Measurements from ENCODE around the gene NEDD9.

NEDD9 gene

DNA sequence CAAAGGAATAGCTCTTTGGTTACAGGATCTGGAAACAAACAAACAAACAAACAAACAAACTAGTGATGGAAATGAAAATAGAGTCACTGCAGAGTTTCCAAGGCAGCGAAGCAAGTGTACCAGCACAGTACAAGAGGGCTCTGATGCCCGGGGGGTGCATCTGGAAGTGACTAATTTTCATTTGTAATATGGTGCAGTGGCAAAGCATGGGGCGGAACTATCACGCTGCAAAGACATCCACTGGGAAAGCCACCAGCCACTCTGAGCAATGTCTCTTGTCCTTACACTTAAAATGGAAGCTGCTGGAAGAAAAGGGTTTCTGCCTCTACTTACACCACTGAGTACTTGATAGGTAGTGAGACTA lies 44.4 kb upstream of the NEDD9 start:
- TF ChIP-seq, protein P1, sequence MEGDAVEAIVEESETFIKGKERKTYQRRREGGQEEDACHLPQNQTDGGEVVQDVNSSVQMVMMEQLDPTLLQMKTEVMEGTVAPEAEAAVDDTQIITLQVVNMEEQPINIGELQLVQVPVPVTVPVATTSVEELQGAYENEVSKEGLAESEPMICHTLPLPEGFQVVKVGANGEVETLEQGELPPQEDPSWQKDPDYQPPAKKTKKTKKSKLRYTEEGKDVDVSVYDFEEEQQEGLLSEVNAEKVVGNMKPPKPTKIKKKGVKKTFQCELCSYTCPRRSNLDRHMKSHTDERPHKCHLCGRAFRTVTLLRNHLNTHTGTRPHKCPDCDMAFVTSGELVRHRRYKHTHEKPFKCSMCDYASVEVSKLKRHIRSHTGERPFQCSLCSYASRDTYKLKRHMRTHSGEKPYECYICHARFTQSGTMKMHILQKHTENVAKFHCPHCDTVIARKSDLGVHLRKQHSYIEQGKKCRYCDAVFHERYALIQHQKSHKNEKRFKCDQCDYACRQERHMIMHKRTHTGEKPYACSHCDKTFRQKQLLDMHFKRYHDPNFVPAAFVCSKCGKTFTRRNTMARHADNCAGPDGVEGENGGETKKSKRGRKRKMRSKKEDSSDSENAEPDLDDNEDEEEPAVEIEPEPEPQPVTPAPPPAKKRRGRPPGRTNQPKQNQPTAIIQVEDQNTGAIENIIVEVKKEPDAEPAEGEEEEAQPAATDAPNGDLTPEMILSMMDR (IDR thresholded peaks at IDR 0.05; ENCODE audit: insufficient read depth, low read length, poor library complexity, severe bottlenecking) = no peak
- TF ChIP-seq EZH2phosphoT487 (conservative IDR thresholded peaks at IDR 0.05; ENCODE audit: low read length) = no peak
- H3K27ac ChIP-seq (ENCODE audit: low read depth, low read length) = no peak overlapping the region
- H3K27me3 ChIP-seq (ENCODE audit: low read length) = no peaks in the 10 kb centered on the region
- H2AFZ ChIP-seq (ENCODE audit: low read depth, low read length, severe bottlenecking) = no peak overlapping the region
- H3K9me2 ChIP-seq (replicated peaks; ENCODE audit: insufficient read depth, low read length) = no peaks in the 10 kb centered on the region
- no peak overlapping the region for H3K9ac ChIP-seq (ENCODE audit: low read length)
- no peaks in the 10 kb centered on the region for H4K20me1 ChIP-seq (ENCODE audit: low read depth, low read length)
- no peaks in the 10 kb centered on the region for H3K36me3 ChIP-seq (ENCODE audit: low read length)
- H3K4me3 ChIP-seq (ENCODE audit: insufficient read depth, low read length, poor library complexity, severe bottlenecking) = no peak overlapping the region
- H3K4me2 ChIP-seq (ENCODE audit: low read depth, low read length, poor library complexity, severe bottlenecking) = no peak overlapping the region
- H3F3A ChIP-seq (ENCODE audit: insufficient read depth) = no peaks in the 10 kb centered on the region
- H3K79me2 ChIP-seq (ENCODE audit: insufficient read depth, low read length) = no peaks in the 10 kb centered on the region
- H3K9me3 ChIP-seq (ENCODE audit: insufficient read depth, low read length) = no peaks in the 10 kb centered on the region

DNA sequence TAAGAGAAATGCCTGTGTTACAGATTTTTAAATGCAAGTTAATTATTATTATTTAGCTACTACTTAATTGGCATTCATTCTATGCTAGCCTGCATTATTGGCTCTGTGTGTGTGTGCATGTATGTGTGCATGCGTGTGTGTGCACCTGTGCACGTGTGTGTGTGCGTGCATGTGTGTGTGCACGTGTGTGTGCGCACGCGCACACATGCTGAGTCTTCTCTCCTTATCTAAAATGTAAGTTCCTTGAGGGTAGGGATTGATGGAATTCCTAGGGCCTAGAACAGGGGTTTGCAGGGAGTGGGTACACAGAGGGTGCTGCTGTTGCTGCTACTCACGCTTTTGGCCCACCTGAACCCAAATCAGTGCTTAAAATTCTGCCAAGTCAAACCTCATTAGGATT lies 43.8 kb upstream of the NEDD9 start:
- no peaks in the 10 kb centered on the region for H3K36me3 ChIP-seq (ENCODE audit: low read length)
- no peak overlapping the region for H3K4me2 ChIP-seq (ENCODE audit: low read depth, low read length, poor library complexity, severe bottlenecking)
- H3K27me3 ChIP-seq (ENCODE audit: low read length) = no peaks in the 10 kb centered on the region
- H3K9me2 ChIP-seq (replicated peaks; ENCODE audit: insufficient read depth, low read length) = no peaks in the 10 kb centered on the region
- H2AFZ ChIP-seq (ENCODE audit: low read depth, low read length, severe bottlenecking) = no peak overlapping the region
- no peak overlapping the region for H3K4me3 ChIP-seq (ENCODE audit: insufficient read depth, low read length, poor library complexity, severe bottlenecking)
- no peak overlapping the region for H3K9ac ChIP-seq (ENCODE audit: low read length)
- H4K20me1 ChIP-seq (ENCODE audit: low read depth, low read length) = no peaks in the 10 kb centered on the region
- H3K27ac ChIP-seq (ENCODE audit: low read depth, low read length) = no peak overlapping the region
- TF ChIP-seq, protein P1 (IDR thresholded peaks at IDR 0.05; ENCODE audit: insufficient read depth, low read length, poor library complexity, severe bottlenecking) = no peak
- no peak for TF ChIP-seq EZH2phosphoT487 (conservative IDR thresholded peaks at IDR 0.05; ENCODE audit: low read length)
- no peaks in the 10 kb centered on the region for H3K9me3 ChIP-seq (ENCODE audit: insufficient read depth, low read length)
- no peaks in the 10 kb centered on the region for H3F3A ChIP-seq (ENCODE audit: insufficient read depth)
- no peaks in the 10 kb centered on the region for H3K79me2 ChIP-seq (ENCODE audit: insufficient read depth, low read length)

DNA sequence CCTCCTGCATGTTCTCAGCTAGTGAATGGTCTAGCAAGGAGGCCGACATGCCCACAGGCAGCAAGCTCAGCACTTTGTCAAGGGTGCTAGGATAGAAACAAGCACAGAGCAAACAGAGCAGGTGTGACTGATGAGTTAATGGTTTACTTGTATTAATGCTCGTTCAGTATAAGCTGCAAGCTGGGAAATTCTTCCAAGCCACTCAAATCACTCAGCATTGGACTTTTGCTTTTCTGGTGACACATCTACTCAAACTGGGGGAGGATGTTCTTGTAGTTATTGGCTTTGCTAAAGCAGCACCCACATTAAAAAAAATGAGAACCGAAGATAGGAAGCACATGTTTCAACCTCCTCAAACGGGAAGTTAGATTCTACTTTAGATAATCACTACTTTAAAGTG lies 43.1 kb upstream of the NEDD9 start:
- H3K36me3 ChIP-seq (ENCODE audit: low read length) = no peaks in the 10 kb centered on the region
- TF ChIP-seq EZH2phosphoT487 (conservative IDR thresholded peaks at IDR 0.05; ENCODE audit: low read length) = no peak
- TF ChIP-seq, protein P1 (IDR thresholded peaks at IDR 0.05; ENCODE audit: insufficient read depth, low read length, poor library complexity, severe bottlenecking) = no peak
- H3K9me3 ChIP-seq (ENCODE audit: insufficient read depth, low read length) = no peaks in the 10 kb centered on the region
- no peaks in the 10 kb centered on the region for H3K79me2 ChIP-seq (ENCODE audit: insufficient read depth, low read length)
- H3K27me3 ChIP-seq (ENCODE audit: low read length) = no peaks in the 10 kb centered on the region
- no peak overlapping the region for H3K9ac ChIP-seq (ENCODE audit: low read length)
- no peak overlapping the region for H3K27ac ChIP-seq (ENCODE audit: low read depth, low read length)
- H3K9me2 ChIP-seq (replicated peaks; ENCODE audit: insufficient read depth, low read length) = no peaks in the 10 kb centered on the region
- H3K4me3 ChIP-seq (ENCODE audit: insufficient read depth, low read length, poor library complexity, severe bottlenecking) = no peak overlapping the region
- no peak overlapping the region for H3K4me2 ChIP-seq (ENCODE audit: low read depth, low read length, poor library complexity, severe bottlenecking)
- H2AFZ ChIP-seq (ENCODE audit: low read depth, low read length, severe bottlenecking) = no peak overlapping the region
- H4K20me1 ChIP-seq (ENCODE audit: low read depth, low read length) = no peaks in the 10 kb centered on the region
- no peaks in the 10 kb centered on the region for H3F3A ChIP-seq (ENCODE audit: insufficient read depth)

Data from SU-DHL-6 (cell line).